Smooth muscle cell (in vitro differentiated cells): ENCODE data around the gene KCNQ1. TPM values are rescaled to one million over a fixed set of nuclear protein-coding genes. Genes with fewer than 3 reads are reported as not detected.

Experiments used
- DNase-seq: peaks from one replicate; lab custom pipeline; 2025; ENCODE audit not compliant: unreplicated experiment; lab: John Stamatoyannopoulos, UW
- H2AFZ ChIP-seq: fragments of 200-600 bp; sonication (generic); 2 replicates; pipeline ENCODE4 v1.6.0; 2016; ENCODE audit warnings: antibody characterized with exemption, low read depth, mild to moderate bottlenecking
- H3F3A ChIP-seq: fragments of 200-600 bp; sonication (generic); 2 replicates; pipeline ENCODE4 v1.6.0; 2017; ENCODE audit warnings: antibody characterized with exemption, low read depth
- H3K27ac ChIP-seq: fragments of 200-600 bp; sonication (generic); 2 replicates; pipeline ENCODE4 v1.5.1; 2016; ENCODE audit warnings: low read depth, mild to moderate bottlenecking
- H3K27me3 ChIP-seq: fragments of 200-600 bp; sonication (generic); 2 replicates; pipeline ENCODE4 v1.6.1; 2016; ENCODE audit warnings: low read depth, mild to moderate bottlenecking
- H3K36me3 ChIP-seq: fragments of 200-600 bp; sonication (generic); 2 replicates; pipeline ENCODE4 v1.5.1; 2016; ENCODE audit warnings: low read depth
- H3K4me1 ChIP-seq: fragments of 200-600 bp; sonication (generic); 2 replicates; pipeline ENCODE4 v1.5.1; 2016; ENCODE audit warnings: low read depth
- H3K4me2 ChIP-seq: fragments of 200-600 bp; sonication (generic); 2 replicates; pipeline ENCODE4 v1.6.0; 2016; ENCODE audit warnings: mild to moderate bottlenecking
- H3K4me3 ChIP-seq: fragments of 200-600 bp; sonication (generic); 2 replicates; pipeline ENCODE4 v1.5.1; 2016; ENCODE audit warnings: mild to moderate bottlenecking
- H3K79me2 ChIP-seq: fragments of 200-600 bp; sonication (generic); 2 replicates; pipeline ENCODE4 v1.6.0; 2016; ENCODE audit warnings: low read depth, mild to moderate bottlenecking
- H3K9ac ChIP-seq: fragments of 200-600 bp; sonication (generic); 2 replicates; pipeline ENCODE4 v1.6.0; 2016; ENCODE audit warnings: low read depth
- H3K9me3 ChIP-seq: fragments of 200-600 bp; sonication (generic); replicated peaks from 2 replicates; pipeline ENCODE4 v1.5.1; 2016; ENCODE audit warnings: low read depth
- H4K20me1 ChIP-seq: fragments of 200-600 bp; sonication (generic); 2 replicates; pipeline ENCODE4 v1.6.0; 2016; ENCODE audit warnings: low read depth
- CTCF ChIP-seq: fragments of 200-600 bp; sonication (generic); IDR thresholded peaks from 2 replicates; pipeline ENCODE4 v1.5.1; 2017; ENCODE audit warnings: borderline replicate concordance, mild to moderate bottlenecking, antibody characterized with exemption; ENCODE audit not compliant: insufficient read depth, poor library complexity, severe bottlenecking
- WGBS: methylation state at CpG from one replicate; pipeline ENCODE4 v1.1.7; 2016; ENCODE audit warnings: low lambda C conversion rate; 5-methylcytosine and 5-hydroxymethylcytosine counted together
- polyA plus RNA-seq: library from polyadenylated mRNA; unstranded; fragments of >200 nt; fragmentation: Nextera tagmentation; extraction: Ambion mirVana; gene quantifications from 2 replicates; pipeline ENCODE4 v1.2.1, GENCODE V29; 2016
- total RNA-seq: library from RNA; depleted of rRNA; stranded (reverse); fragments of >200 nt; gene quantifications from 2 replicates; pipeline ENCODE4 v1.2.3, GENCODE V29; 2014

KCNQ1 gene
- total and polyA plus RNA-seq, 2 experiments from 2014 or later, result 1.3 to 2.3 TPM

GRCh38 chr11:2831781-2832532 is 387.1 kb downstream of the KCNQ1 start:
- no peak overlapping the region for H3K4me2 ChIP-seq
- no peak overlapping the region for H2AFZ ChIP-seq
- H3K4me3 ChIP-seq, result no peak overlapping the region
- no peaks in the 10 kb centered on the region for H4K20me1 ChIP-seq
- no peak overlapping the region for H3K9ac ChIP-seq
- no peaks in the 10 kb centered on the region for H3K36me3 ChIP-seq
- no peak for DNase-seq
- WGBS, result 92% methylated on average over 13 of the region's 14 CpGs
- peaks cover 2% of the 10 kb centered on the region for H3K4me1 ChIP-seq
- H3F3A ChIP-seq, result no peaks in the 10 kb centered on the region
- H3K79me2 ChIP-seq, result no peaks in the 10 kb centered on the region
- no peak for TF ChIP-seq CTCF
- peaks cover 6% of the 10 kb centered on the region for H3K9me3 ChIP-seq
- H3K27ac ChIP-seq, result no peak overlapping the region
- no peaks in the 10 kb centered on the region for H3K27me3 ChIP-seq

- no peak overlapping the region for H3K4me3 ChIP-seq
- H3K36me3 ChIP-seq, result no peaks in the 10 kb centered on the region
- H3K4me1 ChIP-seq, result peaks cover 8% of the 10 kb centered on the region
- 81% methylated on average over 8 of the region's 8 CpGs for whole genome bisulfite sequencing
- no peak overlapping the region for H3K4me2 ChIP-seq
- no peaks in the 10 kb centered on the region for H4K20me1 ChIP-seq
- H3K27ac ChIP-seq, result no peak overlapping the region
- H3K79me2 ChIP-seq, result no peaks in the 10 kb centered on the region
- TF ChIP-seq CTCF, result no peak
- peaks cover 6% of the 10 kb centered on the region for H3K9me3 ChIP-seq
- no peaks in the 10 kb centered on the region for H3F3A ChIP-seq
- H3K9ac ChIP-seq, result no peak overlapping the region
- no peak overlapping the region for H2AFZ ChIP-seq
- no peaks in the 10 kb centered on the region for H3K27me3 ChIP-seq
- DNase-seq, result no peak
These were observed 387.8 kb downstream of the KCNQ1 start for GRCh38 chr11:2832533-2833020.

GRCh38 chr11:2833051-2833715 is 388.4 kb downstream of the KCNQ1 start:
- Histone ChIP-seq H3K36me3 (no peaks in the 10 kb centered on the region), H3K4me1 (peaks cover 12% of the 10 kb centered on the region), H3K79me2 (no peaks in the 10 kb centered on the region), H3K9ac (no peak overlapping the region), H3K27ac (no peak overlapping the region), H3K4me2 (no peak overlapping the region), H3K27me3 (no peaks in the 10 kb centered on the region), H4K20me1 (no peaks in the 10 kb centered on the region), H3F3A (no peaks in the 10 kb centered on the region), H3K4me3 (no peak overlapping the region), H2AFZ (no peak overlapping the region), H3K9me3 (peaks cover 6% of the 10 kb centered on the region)
- WGBS, result 95% methylated on average over 11 of the region's 14 CpGs
- no peak for DNase-seq
- no peak for TF ChIP-seq CTCF
